Measurements from ENCODE around the gene MRPS23.
A peak's percentile ranks its signal among the peaks of the same experiment; 100 is the strongest.
"Not testable (repeated sequence)": the region's sequence is repeated elsewhere in the genome, so short reads cannot be mapped to it uniquely, and the experiment has no call there.

MRPS23 gene

GRCh38 chr17:57853695-57854094 lies 3.9 kb upstream of the MRPS23 start:
- peaks cover 34 to 42% of the 10 kb centered on the region in 2 donors for H3K4me1 ChIP-seq (ENCODE audit: control insufficient read depth in 1 of 2, insufficient read depth in 2 of 2, low read length in 2 of 2)
- no peak overlapping the region for H3K4me3 ChIP-seq (ENCODE audit: low read depth in 1 of 2, low read length in 2 of 2)
- no peak overlapping the region for H3K27ac ChIP-seq (ENCODE audit: low read depth, low read length)
- H3K27me3 ChIP-seq (ENCODE audit: control insufficient read depth in 1 of 2, insufficient read depth in 2 of 2, low read length in 2 of 2) = no peaks in the 10 kb centered on the region
- no peaks in the 10 kb centered on the region for H3K36me3 ChIP-seq (ENCODE audit: control insufficient read depth in 1 of 2, insufficient read depth in 2 of 2, low read length in 2 of 2)
- no peaks in the 10 kb centered on the region for H3K9me3 ChIP-seq (ENCODE audit: control insufficient read depth in 1 of 2, low read length in 2 of 2)
- no peak overlapping the region for H3K9ac ChIP-seq (ENCODE audit: low read depth in 1 of 2, low read length in 2 of 2)

DNA sequence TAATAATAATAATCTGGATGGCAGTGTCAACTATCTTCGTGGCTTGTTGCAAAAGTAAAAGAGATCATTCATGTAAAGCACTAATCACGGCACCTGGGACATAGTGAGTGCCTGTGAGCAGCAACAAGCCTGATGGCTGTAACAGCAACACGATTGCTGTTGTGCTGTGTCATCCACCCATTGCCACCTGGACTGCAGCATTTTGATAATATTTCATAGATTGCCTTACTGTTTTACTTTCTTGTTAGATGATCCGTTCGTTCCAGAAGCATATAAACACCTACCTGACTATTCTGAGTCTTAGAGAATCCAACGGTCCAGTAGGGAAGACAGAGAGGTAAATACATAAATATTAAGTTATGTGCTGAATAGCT lies 3.1 kb upstream of the MRPS23 start:
- H3K36me3 ChIP-seq (ENCODE audit: control insufficient read depth in 1 of 2, insufficient read depth in 2 of 2, low read length in 2 of 2) = no peaks in the 10 kb centered on the region
- peaks cover 37 to 44% of the 10 kb centered on the region in 2 donors for H3K4me1 ChIP-seq (ENCODE audit: control insufficient read depth in 1 of 2, insufficient read depth in 2 of 2, low read length in 2 of 2)
- H3K9me3 ChIP-seq (ENCODE audit: control insufficient read depth in 1 of 2, low read length in 2 of 2) = no peaks in the 10 kb centered on the region
- no peaks in the 10 kb centered on the region for H3K27me3 ChIP-seq (ENCODE audit: control insufficient read depth in 1 of 2, insufficient read depth in 2 of 2, low read length in 2 of 2)
- no peak overlapping the region for H3K9ac ChIP-seq (ENCODE audit: low read depth in 1 of 2, low read length in 2 of 2)
- no peak overlapping the region for H3K4me3 ChIP-seq (ENCODE audit: low read depth in 1 of 2, low read length in 2 of 2)
- H3K27ac ChIP-seq (ENCODE audit: low read depth, low read length) = no peak overlapping the region

GRCh38 chr17:57852092-57852954 lies 2.5 kb upstream of the MRPS23 start:
- Histone ChIP-seq H3K36me3 (ENCODE audit: control insufficient read depth in 1 of 2, insufficient read depth in 2 of 2, low read length in 2 of 2) (no peaks in the 10 kb centered on the region), H3K27ac (ENCODE audit: low read depth, low read length) (peak overlapping the region; percentile 59), H3K9me3 (ENCODE audit: control insufficient read depth in 1 of 2, low read length in 2 of 2) (no peaks in the 10 kb centered on the region), H3K4me3 (ENCODE audit: low read depth in 1 of 2, low read length in 2 of 2) (no peak overlapping the region), H3K27me3 (ENCODE audit: control insufficient read depth in 1 of 2, insufficient read depth in 2 of 2, low read length in 2 of 2) (no peaks in the 10 kb centered on the region), H3K9ac (ENCODE audit: low read depth in 1 of 2, low read length in 2 of 2) (peak overlapping the region; percentile 4 to 15), H3K4me1 (ENCODE audit: control insufficient read depth in 1 of 2, insufficient read depth in 2 of 2, low read length in 2 of 2) (peaks cover 37 to 44% of the 10 kb centered on the region in 2 donors)

GRCh38 chr17:57849163-57849873 lies 526 bp downstream of the MRPS23 start:
- Histone ChIP-seq H3K4me3 (ENCODE audit: low read depth in 1 of 2, low read length in 2 of 2) (peak overlapping the region; percentile 90 to 99), H3K36me3 (ENCODE audit: control insufficient read depth in 1 of 2, insufficient read depth in 2 of 2, low read length in 2 of 2) (peaks cover 0 to 9% of the 10 kb centered on the region in 2 donors), H3K9me3 (ENCODE audit: control insufficient read depth in 1 of 2, low read length in 2 of 2) (no peaks in the 10 kb centered on the region), H3K27me3 (ENCODE audit: control insufficient read depth in 1 of 2, insufficient read depth in 2 of 2, low read length in 2 of 2) (no peaks in the 10 kb centered on the region), H3K27ac (ENCODE audit: low read depth, low read length) (no peak overlapping the region), H3K9ac (ENCODE audit: low read depth in 1 of 2, low read length in 2 of 2) (peak overlapping the region; percentile 70 to 82), H3K4me1 (ENCODE audit: control insufficient read depth in 1 of 2, insufficient read depth in 2 of 2, low read length in 2 of 2) (peaks cover 37 to 39% of the 10 kb centered on the region in 2 donors)

DNA sequence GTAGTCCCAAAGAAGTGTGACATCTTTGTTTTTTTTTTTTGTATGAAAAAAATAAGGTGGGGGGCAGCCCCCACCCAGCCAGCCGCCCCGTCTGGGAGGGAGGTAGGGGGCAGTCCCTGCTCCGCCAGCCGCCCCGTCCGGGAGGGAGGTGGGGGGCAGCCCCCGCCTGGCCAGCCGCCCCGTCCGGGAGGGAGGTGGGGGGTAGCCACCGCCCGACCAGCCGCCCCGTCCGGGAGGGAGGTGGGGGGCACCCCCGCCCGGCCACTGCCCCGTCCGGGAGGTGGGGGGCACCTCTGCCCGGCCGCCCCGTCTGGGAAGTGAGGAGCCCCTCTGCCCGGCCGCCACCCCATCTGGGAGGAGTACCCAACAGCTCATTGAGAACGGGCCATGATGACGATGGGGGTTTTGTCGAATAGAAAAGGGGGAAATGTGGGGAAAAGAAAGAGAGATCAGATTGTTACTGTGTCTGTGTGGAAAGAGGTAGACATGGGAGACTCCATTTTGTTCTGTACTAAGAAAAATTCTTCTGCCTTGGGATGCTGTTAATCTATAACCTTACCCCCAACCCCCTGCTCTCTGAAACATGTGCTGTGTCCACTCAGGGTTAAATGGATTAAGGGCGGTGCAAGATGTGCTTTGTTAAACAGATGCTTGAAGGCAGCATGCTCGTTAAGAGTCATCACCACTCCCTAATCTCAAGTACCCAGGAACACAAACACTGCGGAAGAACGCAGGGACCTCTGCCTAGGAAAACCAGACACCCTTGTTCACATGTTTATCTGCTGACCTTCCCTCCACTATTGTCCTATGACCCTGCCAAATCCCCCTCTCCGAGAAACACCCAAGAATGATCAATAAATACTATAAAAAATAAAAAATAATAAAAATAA lies 3.5 kb downstream of the MRPS23 start:
- not testable (repeated sequence) for H3K9ac ChIP-seq (ENCODE audit: low read depth in 1 of 2, low read length in 2 of 2); H3K36me3 ChIP-seq (ENCODE audit: control insufficient read depth in 1 of 2, insufficient read depth in 2 of 2, low read length in 2 of 2); H3K27me3 ChIP-seq (ENCODE audit: control insufficient read depth in 1 of 2, insufficient read depth in 2 of 2, low read length in 2 of 2); H3K27ac ChIP-seq (ENCODE audit: low read depth, low read length); H3K4me3 ChIP-seq (ENCODE audit: low read depth in 1 of 2, low read length in 2 of 2); H3K9me3 ChIP-seq (ENCODE audit: control insufficient read depth in 1 of 2, low read length in 2 of 2)
- peaks cover 15 to 16% of the 10 kb centered on the region in 2 donors for H3K4me1 ChIP-seq (ENCODE audit: control insufficient read depth in 1 of 2, insufficient read depth in 2 of 2, low read length in 2 of 2)

GRCh38 chr17:57842280-57842679 lies 7.6 kb downstream of the MRPS23 start:
- Histone ChIP-seq H3K4me1 (ENCODE audit: control insufficient read depth in 1 of 2, insufficient read depth in 2 of 2, low read length in 2 of 2) (no peaks in the 10 kb centered on the region), H3K4me3 (ENCODE audit: low read depth in 1 of 2, low read length in 2 of 2) (no peak overlapping the region)

DNA sequence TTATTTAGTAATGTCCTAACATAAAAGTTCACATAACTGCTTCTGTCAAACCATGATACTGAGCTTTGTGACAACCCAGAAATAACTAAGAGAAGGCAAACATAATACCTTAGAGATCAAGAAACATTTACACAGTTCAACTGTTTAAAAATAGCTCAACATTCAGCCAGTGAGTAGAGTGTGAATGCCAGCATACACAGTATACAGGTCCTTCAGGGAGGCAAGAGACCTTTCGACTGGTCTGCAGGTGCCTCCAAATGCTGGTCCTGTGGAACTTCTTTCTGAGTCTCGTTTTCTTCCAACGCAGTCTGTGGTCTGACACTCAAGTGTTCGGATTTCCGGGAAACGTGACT lies 10.3 kb downstream of the MRPS23 start:
- peaks cover 19 to 27% of the 10 kb centered on the region in 2 donors for H3K36me3 ChIP-seq (ENCODE audit: control insufficient read depth in 1 of 2, insufficient read depth in 2 of 2, low read length in 2 of 2)
- H3K9ac ChIP-seq (ENCODE audit: low read depth in 1 of 2, low read length in 2 of 2) = no peak overlapping the region
- no peaks in the 10 kb centered on the region for H3K9me3 ChIP-seq (ENCODE audit: control insufficient read depth in 1 of 2, low read length in 2 of 2)
- H3K27me3 ChIP-seq (ENCODE audit: control insufficient read depth in 1 of 2, insufficient read depth in 2 of 2, low read length in 2 of 2) = no peaks in the 10 kb centered on the region
- H3K4me3 ChIP-seq (ENCODE audit: low read depth in 1 of 2, low read length in 2 of 2) = no peak overlapping the region
- H3K4me1 ChIP-seq (ENCODE audit: control insufficient read depth in 1 of 2, insufficient read depth in 2 of 2, low read length in 2 of 2) = no peaks in the 10 kb centered on the region
- H3K27ac ChIP-seq (ENCODE audit: low read depth, low read length) = no peak overlapping the region

More at GRCh38 chr17:57842280-57842679, 7.6 kb downstream of the MRPS23 start:
- Histone ChIP-seq H3K36me3 (ENCODE audit: control insufficient read depth in 1 of 2, insufficient read depth in 2 of 2, low read length in 2 of 2) (peaks cover 16 to 33% of the 10 kb centered on the region in 2 donors), H3K9me3 (ENCODE audit: control insufficient read depth in 1 of 2, low read length in 2 of 2) (no peaks in the 10 kb centered on the region), H3K27ac (ENCODE audit: low read depth, low read length) (no peak overlapping the region), H3K27me3 (ENCODE audit: control insufficient read depth in 1 of 2, insufficient read depth in 2 of 2, low read length in 2 of 2) (no peaks in the 10 kb centered on the region), H3K9ac (ENCODE audit: low read depth in 1 of 2, low read length in 2 of 2) (no peak overlapping the region)

DNA sequence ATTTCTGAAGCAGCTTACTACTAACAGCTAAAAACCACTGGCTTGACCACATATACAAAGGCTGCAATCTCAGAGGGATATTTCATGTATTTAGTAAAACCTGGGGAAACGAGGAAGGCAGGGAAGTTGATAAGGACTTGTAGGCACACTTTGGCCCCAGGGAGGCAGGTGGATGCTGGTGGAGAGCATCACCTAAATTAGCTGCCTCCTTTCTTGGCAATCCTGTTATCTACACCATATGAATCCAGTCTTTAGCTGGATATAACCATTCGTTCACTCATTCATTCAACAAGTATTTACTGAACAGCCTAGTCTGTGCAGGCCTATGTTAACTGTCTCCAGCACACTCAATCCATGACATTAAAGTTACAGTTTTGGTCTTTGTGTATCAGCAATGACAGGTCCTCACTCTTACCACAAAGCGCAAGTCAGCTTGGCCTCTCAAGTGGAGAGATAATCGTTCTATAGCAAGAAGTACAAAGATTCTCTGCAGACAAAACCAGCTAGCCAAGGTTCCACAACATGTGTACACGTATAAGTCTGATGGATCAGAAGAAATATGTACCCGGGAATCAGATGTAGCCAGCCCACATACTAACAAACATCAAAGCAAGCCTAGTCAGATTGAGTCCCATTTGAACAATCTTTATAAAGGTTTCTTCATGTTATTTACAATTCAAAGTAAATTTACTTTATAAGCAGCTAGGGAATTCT lies 10.8 kb downstream of the MRPS23 start:
- Histone ChIP-seq H3K4me3 (ENCODE audit: low read depth in 1 of 2, low read length in 2 of 2) (no peak overlapping the region), H3K27me3 (ENCODE audit: control insufficient read depth in 1 of 2, insufficient read depth in 2 of 2, low read length in 2 of 2) (no peaks in the 10 kb centered on the region), H3K4me1 (ENCODE audit: control insufficient read depth in 1 of 2, insufficient read depth in 2 of 2, low read length in 2 of 2) (no peaks in the 10 kb centered on the region), H3K9ac (ENCODE audit: low read depth in 1 of 2, low read length in 2 of 2) (no peak overlapping the region), H3K9me3 (ENCODE audit: control insufficient read depth in 1 of 2, low read length in 2 of 2) (no peaks in the 10 kb centered on the region), H3K27ac (ENCODE audit: low read depth, low read length) (no peak overlapping the region), H3K36me3 (ENCODE audit: control insufficient read depth in 1 of 2, insufficient read depth in 2 of 2, low read length in 2 of 2) (peaks cover 19 to 27% of the 10 kb centered on the region in 2 donors)

DNA sequence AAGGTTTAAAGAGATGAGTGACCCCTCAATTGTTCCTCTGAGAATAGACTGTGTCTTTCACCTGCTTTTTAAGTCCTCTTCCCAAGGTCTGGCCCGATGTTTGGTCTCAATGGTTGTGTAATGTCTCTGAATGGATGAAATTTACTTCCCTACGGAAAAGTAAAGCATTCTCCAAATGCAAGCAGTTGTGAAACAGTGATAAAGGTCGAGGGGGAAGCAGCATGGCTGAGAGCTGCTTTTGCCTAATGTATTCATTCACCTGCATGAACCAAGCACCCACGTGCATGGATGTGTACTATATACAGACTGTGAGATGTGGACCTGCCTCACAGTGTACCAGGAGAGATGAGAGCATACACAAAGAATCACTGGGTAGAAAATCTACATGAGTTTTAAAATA lies 11.4 kb downstream of the MRPS23 start:
- Histone ChIP-seq H3K36me3 (ENCODE audit: control insufficient read depth in 1 of 2, insufficient read depth in 2 of 2, low read length in 2 of 2) (peaks cover 19 to 27% of the 10 kb centered on the region in 2 donors), H3K4me1 (ENCODE audit: control insufficient read depth in 1 of 2, insufficient read depth in 2 of 2, low read length in 2 of 2) (peaks cover 0 to 3% of the 10 kb centered on the region in 2 donors), H3K4me3 (ENCODE audit: low read depth in 1 of 2, low read length in 2 of 2) (no peak overlapping the region), H3K27me3 (ENCODE audit: control insufficient read depth in 1 of 2, insufficient read depth in 2 of 2, low read length in 2 of 2) (no peaks in the 10 kb centered on the region), H3K27ac (ENCODE audit: low read depth, low read length) (no peak overlapping the region), H3K9ac (ENCODE audit: low read depth in 1 of 2, low read length in 2 of 2) (no peak overlapping the region), H3K9me3 (ENCODE audit: control insufficient read depth in 1 of 2, low read length in 2 of 2) (no peaks in the 10 kb centered on the region)
